ENCODE measurements around the gene PFKFB1. TPM values are rescaled to one million over a fixed set of nuclear protein-coding genes. Genes with fewer than 3 reads are reported as not detected.

Gene PFKFB1
- total RNA-seq, 1 experiment from 2014 or later, result 0.31 TPM

DNA sequence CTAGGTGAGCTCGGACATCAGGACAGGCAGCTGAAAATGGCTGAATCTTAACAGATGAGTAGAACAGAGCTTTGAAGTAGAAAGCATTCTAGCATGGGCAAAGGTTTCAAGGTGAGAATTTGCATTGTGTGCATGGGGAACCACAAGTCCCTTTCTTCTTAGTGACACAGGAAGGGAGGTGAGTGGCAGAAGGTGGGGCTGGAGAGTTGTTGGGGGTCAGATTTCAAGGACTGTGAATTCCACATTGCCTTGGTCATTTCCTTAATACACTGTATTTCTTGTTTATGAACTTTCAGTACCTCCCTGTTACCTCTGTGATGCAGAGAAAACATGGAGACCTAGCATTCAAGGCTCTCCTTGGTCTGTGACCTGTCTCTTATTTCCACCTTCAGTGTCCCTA is 10.2 kb upstream of the PFKFB1 start:
- Mint-ChIP-seq H3K4me1 (ENCODE audit: low read depth, unreplicated experiment) (peaks cover 34% of the 10 kb centered on the region), H3K9me3 (ENCODE audit: low read depth, unreplicated experiment) (no peaks in the 10 kb centered on the region), H3K27ac (ENCODE audit: unreplicated experiment) (no peak overlapping the region), H3K36me3 (ENCODE audit: insufficient read depth, unreplicated experiment) (peaks cover 32% of the 10 kb centered on the region), H3K27me3 (ENCODE audit: unreplicated experiment) (no peaks in the 10 kb centered on the region), H3K4me3 (ENCODE audit: low read depth, unreplicated experiment) (no peak overlapping the region)
- DNase-seq, result no peak
- no TSS peak for BruUV-seq (replicated peaks)
- CTCF ChIA-PET, result no interaction called here
- TF ChIP-seq, protein P1, sequence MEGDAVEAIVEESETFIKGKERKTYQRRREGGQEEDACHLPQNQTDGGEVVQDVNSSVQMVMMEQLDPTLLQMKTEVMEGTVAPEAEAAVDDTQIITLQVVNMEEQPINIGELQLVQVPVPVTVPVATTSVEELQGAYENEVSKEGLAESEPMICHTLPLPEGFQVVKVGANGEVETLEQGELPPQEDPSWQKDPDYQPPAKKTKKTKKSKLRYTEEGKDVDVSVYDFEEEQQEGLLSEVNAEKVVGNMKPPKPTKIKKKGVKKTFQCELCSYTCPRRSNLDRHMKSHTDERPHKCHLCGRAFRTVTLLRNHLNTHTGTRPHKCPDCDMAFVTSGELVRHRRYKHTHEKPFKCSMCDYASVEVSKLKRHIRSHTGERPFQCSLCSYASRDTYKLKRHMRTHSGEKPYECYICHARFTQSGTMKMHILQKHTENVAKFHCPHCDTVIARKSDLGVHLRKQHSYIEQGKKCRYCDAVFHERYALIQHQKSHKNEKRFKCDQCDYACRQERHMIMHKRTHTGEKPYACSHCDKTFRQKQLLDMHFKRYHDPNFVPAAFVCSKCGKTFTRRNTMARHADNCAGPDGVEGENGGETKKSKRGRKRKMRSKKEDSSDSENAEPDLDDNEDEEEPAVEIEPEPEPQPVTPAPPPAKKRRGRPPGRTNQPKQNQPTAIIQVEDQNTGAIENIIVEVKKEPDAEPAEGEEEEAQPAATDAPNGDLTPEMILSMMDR (IDR thresholded peaks at IDR 0.05; ENCODE audit: unreplicated experiment), result no peak
- intact Hi-C loops (cut with micrococcal nuclease; ENCODE audit: unreplicated experiment), result loop anchor here (10.0 kb wide), 1 partner anchor 109 kb away; no protein-coding TSS in a partner anchor

DNA sequence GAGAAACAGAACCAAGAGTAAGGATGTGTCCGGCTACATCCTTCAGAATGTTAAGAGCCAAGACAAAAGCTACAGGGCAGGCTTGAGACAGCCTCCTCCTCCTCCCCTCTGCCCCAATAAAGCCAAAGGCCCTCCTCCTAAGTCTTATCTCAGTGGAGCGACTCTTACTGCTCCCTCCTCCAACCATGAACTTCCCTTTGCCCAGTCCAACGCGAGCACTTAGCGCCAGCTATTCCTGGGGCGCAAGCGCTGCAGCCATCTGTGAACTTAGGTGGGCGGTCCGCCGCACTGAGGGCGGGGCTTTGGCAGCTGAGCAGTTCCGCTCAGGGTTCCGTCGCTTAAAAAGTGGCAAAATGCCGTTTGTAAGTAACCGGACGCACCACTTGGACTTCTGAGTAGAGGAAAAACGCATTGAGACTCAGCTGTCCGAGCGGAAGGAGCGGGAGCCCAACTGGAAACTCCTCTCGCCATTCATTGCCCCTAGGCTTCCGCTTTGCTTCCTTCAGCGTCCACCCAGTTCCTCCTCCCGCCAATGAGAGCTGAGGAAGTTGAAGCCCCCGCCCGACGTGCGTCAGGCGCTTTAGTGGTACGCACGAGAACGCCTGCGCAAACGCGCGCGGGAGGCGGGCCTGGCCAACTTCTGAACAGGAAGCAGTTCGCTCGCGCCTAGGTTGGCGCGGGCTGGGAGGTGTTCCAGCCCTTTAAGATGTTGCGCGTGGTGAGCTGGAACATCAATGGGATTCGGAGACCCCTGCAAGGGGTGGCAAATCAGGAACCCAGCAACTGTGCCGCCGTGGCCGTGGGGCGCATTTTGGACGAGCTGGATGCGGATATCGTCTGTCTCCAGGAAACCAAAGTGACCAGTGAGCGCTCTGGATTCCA is 6.0 kb upstream of the PFKFB1 start, which contains the start of gene APEX2:
Gene APEX2 (plus strand): TSS at position 647 of the 882 bp plus-strand sequence. CDS start 60 bp downstream, at position 707.
- H3K27me3 Mint-ChIP-seq (ENCODE audit: unreplicated experiment), result no peaks in the 10 kb centered on the region
- H3K4me1 Mint-ChIP-seq (ENCODE audit: low read depth, unreplicated experiment), result peaks cover 12% of the 10 kb centered on the region
- intact Hi-C loops (cut with micrococcal nuclease; ENCODE audit: unreplicated experiment), result loop anchor here (10.0 kb wide), 1 partner anchor 105 kb away; no protein-coding TSS in a partner anchor
- H3K36me3 Mint-ChIP-seq (ENCODE audit: insufficient read depth, unreplicated experiment), result peaks cover 24% of the 10 kb centered on the region
- peak within 1 kb of the TSS; percentile 80 for H3K4me3 Mint-ChIP-seq (ENCODE audit: low read depth, unreplicated experiment)
- TF ChIP-seq, protein P1 (IDR thresholded peaks at IDR 0.05; ENCODE audit: unreplicated experiment), result no peak
- peak; percentile 89 for DNase-seq
- H3K27ac Mint-ChIP-seq (ENCODE audit: unreplicated experiment), result peak within 1 kb of the TSS; percentile 89
- BruUV-seq (replicated peaks), result TSS peak; percentile 87
- CTCF ChIA-PET, result interaction anchor here (0.6 to 1.5 kb wide), 3 partner anchors 57 to 875 kb away, joined by 3 to 4 read pairs (median 4); no protein-coding TSS in a partner anchor
- H3K9me3 Mint-ChIP-seq (ENCODE audit: low read depth, unreplicated experiment), result no peaks in the 10 kb centered on the region

DNA sequence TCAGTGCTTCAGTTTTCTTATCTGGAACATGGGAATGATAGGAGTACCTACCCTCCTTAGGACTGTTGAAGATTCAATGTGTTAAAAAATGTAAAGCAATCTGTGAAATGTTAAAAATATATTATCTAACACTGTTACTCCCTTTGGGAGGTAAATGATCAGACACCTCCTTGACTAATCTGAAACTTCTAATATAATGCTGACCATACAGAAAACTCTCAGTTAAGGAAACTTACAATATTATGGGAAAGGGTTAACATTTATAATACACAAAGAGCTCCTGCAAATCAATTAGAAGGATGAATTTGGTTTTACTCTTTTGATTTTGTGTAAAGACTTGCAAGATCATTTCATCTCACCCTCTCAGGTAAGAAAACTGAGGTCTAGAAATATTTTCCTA is 1.6 kb upstream of the PFKFB1 start:
- Mint-ChIP-seq H3K27ac (ENCODE audit: unreplicated experiment) (no peak overlapping the region), H3K9me3 (ENCODE audit: low read depth, unreplicated experiment) (no peaks in the 10 kb centered on the region)
- intact Hi-C loops (cut with micrococcal nuclease; ENCODE audit: unreplicated experiment), result no loop called here

DNA sequence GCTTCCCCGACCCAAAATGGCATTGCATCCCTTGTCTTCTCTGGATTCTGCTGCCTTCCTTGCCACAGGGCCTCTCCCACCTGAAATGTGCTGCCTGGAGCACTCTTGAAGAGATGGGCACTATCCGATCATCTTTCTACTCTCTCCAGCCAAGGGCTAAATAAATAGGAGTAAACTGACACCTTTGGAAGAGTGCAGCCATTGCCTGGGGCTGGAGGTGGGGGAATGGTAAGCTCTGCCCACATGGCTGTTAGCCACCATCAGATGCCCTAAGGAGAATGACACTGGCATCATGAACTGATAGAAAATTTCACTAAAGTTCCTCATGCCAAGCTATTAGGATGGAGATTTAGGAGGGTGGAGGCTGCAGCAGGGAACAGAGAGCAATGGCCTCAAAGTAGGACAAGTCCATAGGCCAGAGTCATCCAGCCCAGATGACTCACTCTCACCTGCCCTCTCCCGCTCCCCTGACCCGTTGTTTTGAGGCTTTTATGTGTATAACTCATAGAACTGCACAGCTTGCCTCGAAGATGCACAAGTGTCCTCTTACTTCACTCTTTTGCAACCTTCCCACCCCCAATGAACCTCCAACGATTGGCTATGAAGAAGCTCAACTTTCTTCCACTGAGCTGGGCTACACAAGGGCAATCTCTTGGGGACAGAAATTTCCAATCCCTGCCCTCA is 822 bp upstream of the PFKFB1 start:
- Mint-ChIP-seq H3K9me3 (ENCODE audit: low read depth, unreplicated experiment) (no peaks in the 10 kb centered on the region), H3K27me3 (ENCODE audit: unreplicated experiment) (no peaks in the 10 kb centered on the region), H3K4me1 (ENCODE audit: low read depth, unreplicated experiment) (no peaks in the 10 kb centered on the region), H3K4me3 (ENCODE audit: low read depth, unreplicated experiment) (no peak overlapping the region), H3K27ac (ENCODE audit: unreplicated experiment) (no peak overlapping the region), H3K36me3 (ENCODE audit: insufficient read depth, unreplicated experiment) (peaks cover 5% of the 10 kb centered on the region)
- DNase-seq, result no peak
- CTCF ChIA-PET, result interaction anchor here (1.6 kb wide), 1 partner anchor 13 kb away, joined by 3 read pairs; no protein-coding TSS in a partner anchor
- TF ChIP-seq, protein P1 (IDR thresholded peaks at IDR 0.05; ENCODE audit: unreplicated experiment), result no peak
- intact Hi-C loops (cut with micrococcal nuclease; ENCODE audit: unreplicated experiment), result no loop called here
- BruUV-seq (replicated peaks), result no TSS peak

More for the DNA sequence above, 1.6 kb upstream of the PFKFB1 start:
- no peak for DNase-seq
- TF ChIP-seq, protein P1 (IDR thresholded peaks at IDR 0.05; ENCODE audit: unreplicated experiment), result no peak
- Mint-ChIP-seq H3K36me3 (ENCODE audit: insufficient read depth, unreplicated experiment) (peaks cover 13% of the 10 kb centered on the region), H3K27me3 (ENCODE audit: unreplicated experiment) (no peaks in the 10 kb centered on the region), H3K4me3 (ENCODE audit: low read depth, unreplicated experiment) (no peak overlapping the region), H3K4me1 (ENCODE audit: low read depth, unreplicated experiment) (no peaks in the 10 kb centered on the region)
- BruUV-seq (replicated peaks), result no TSS peak
- CTCF ChIA-PET, result interaction anchor here (1.6 kb wide), 1 partner anchor 12 kb away, joined by 3 read pairs; no protein-coding TSS in a partner anchor

Measured in Calu3 (cell line).